Measurements from ENCODE around the gene CDH4. TPM values are rescaled to one million over a fixed set of nuclear protein-coding genes. Genes with fewer than 3 reads are reported as not detected.

Gene CDH4
- total and polyA plus RNA-seq, 12 donors, result 0.04 to 0.25 (median 0.08) TPM; not detected in 5

DNA sequence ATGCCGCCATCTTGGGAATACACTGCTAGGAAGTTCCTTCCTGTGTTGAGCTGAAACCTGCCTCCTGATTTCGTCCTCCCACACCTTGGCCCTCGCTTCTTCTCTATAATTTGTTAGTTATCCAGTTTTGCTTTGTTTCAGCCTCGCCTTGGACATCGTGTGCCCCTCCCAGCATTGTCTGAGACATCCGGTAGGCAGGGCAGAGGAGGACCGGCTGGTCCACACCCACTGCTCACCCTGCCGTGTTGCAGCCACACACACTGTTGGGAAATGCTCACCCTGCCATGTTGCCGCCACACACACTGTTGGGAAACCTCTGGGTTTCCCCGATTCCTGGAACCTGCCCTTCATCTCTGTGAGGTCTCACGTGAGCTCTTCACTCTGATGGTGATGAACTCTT is 105.1 kb downstream of the CDH4 start:
- Histone ChIP-seq H3K27ac (no peak overlapping the region), H3K9me3 (peaks cover 0 to 3% (median 0%) of the 10 kb centered on the region in 11 donors), H3K4me1 (no peaks in the 10 kb centered on the region), H3K36me3 (no peaks in the 10 kb centered on the region), H3K4me3 (no peak overlapping the region), H3K27me3 (peaks cover 0 to 63% (median 45%) of the 10 kb centered on the region in 7 donors)
- TF ChIP-seq, protein P1, sequence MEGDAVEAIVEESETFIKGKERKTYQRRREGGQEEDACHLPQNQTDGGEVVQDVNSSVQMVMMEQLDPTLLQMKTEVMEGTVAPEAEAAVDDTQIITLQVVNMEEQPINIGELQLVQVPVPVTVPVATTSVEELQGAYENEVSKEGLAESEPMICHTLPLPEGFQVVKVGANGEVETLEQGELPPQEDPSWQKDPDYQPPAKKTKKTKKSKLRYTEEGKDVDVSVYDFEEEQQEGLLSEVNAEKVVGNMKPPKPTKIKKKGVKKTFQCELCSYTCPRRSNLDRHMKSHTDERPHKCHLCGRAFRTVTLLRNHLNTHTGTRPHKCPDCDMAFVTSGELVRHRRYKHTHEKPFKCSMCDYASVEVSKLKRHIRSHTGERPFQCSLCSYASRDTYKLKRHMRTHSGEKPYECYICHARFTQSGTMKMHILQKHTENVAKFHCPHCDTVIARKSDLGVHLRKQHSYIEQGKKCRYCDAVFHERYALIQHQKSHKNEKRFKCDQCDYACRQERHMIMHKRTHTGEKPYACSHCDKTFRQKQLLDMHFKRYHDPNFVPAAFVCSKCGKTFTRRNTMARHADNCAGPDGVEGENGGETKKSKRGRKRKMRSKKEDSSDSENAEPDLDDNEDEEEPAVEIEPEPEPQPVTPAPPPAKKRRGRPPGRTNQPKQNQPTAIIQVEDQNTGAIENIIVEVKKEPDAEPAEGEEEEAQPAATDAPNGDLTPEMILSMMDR (IDR thresholded peaks at IDR 0.05), result no peak
- no peak for ATAC-seq
- no peak for DNase-seq
- WGBS, 2 donors, result 80 to 86% methylated on average over 11 of the region's 11 CpGs
- intact Hi-C loops (cut with DNase I), result no loop called here

DNA sequence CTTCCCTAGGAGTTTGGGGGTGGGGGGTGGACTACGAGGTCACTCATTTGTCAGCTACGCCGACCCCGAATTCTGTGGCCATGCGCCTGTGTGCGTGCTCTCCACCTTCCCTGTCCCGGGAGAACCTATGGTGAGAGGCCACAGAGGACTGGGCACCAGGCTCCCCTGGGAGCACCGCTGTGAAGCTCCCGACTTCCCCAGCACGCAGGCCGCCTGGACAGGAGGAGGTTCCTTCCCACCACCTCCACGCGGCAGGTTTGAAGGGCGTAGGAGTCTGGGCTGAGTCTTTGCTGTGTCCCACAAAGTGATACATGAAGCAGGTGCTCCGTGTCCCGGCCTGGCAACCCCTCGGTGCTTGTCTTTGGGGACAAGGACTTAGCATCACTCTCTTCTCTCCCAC is 107.2 kb downstream of the CDH4 start:
- 70 to 76% methylated on average over 17 of the region's 17 CpGs for WGBS, 2 donors
- no peak overlapping the region for H3K4me3 ChIP-seq
- ATAC-seq, result no peak
- TF ChIP-seq, protein P1 (IDR thresholded peaks at IDR 0.05), result no peak
- H3K36me3 ChIP-seq, result no peaks in the 10 kb centered on the region
- H3K4me1 ChIP-seq, result no peaks in the 10 kb centered on the region
- DNase-seq, result no peak
- H3K9me3 ChIP-seq, result peaks cover 0 to 3% (median 0%) of the 10 kb centered on the region in 11 donors
- intact Hi-C loops (cut with DNase I), result no loop called here
- no peak overlapping the region for H3K27ac ChIP-seq
- peaks cover 0 to 51% (median 30%) of the 10 kb centered on the region in 7 donors for H3K27me3 ChIP-seq

GRCh38 chr20:61360296-61360695 is 108.2 kb downstream of the CDH4 start:
- TF ChIP-seq, protein P1 (IDR thresholded peaks at IDR 0.05), result no peak
- Histone ChIP-seq H3K4me1 (no peaks in the 10 kb centered on the region), H3K4me3 (no peak overlapping the region), H3K27ac (no peak overlapping the region), H3K9me3 (peaks cover 0 to 3% (median 0%) of the 10 kb centered on the region in 11 donors), H3K36me3 (no peaks in the 10 kb centered on the region), H3K27me3 (peaks cover 0 to 41% (median 27%) of the 10 kb centered on the region in 7 donors)
- intact Hi-C loops (cut with DNase I), result no loop called here
- ATAC-seq (no peak), DNase-seq (no peak)
- WGBS, 2 donors, result 71 to 79% methylated on average over 9 of the region's 9 CpGs

GRCh38 chr20:61360940-61361339 is 108.9 kb downstream of the CDH4 start:
- intact Hi-C loops (cut with DNase I), result no loop called here
- Histone ChIP-seq H3K36me3 (no peaks in the 10 kb centered on the region), H3K9me3 (peaks cover 0 to 3% (median 0%) of the 10 kb centered on the region in 11 donors), H3K4me3 (no peak overlapping the region), H3K4me1 (no peaks in the 10 kb centered on the region), H3K27ac (no peak overlapping the region), H3K27me3 (peaks cover 0 to 37% (median 27%) of the 10 kb centered on the region in 7 donors)
- WGBS, 2 donors, result 61 to 74% methylated on average over 8 of the region's 8 CpGs
- TF ChIP-seq, protein P1 (IDR thresholded peaks at IDR 0.05), result no peak
- DNase-seq (no peak), ATAC-seq (no peak)

All from heart right ventricle (tissue), 16 donors.